HL-60/S4 treated with retinoic acid at 250 ng/mL for 4 days and 3 days (cell line): ENCODE results near the gene SGCA.

Experiments
- in situ Hi-C: fragments of 300-500 bp; cut with MboI; formaldehyde crosslinking; loops from 2 replicates; pipeline ENCODE4 v1.7.0; 2022; ENCODE audit warnings: low sequenced_read_pairs

Gene SGCA

GRCh38 chr17:50181591-50182560 lies 16.1 kb downstream of the SGCA start:
- in situ Hi-C loops = no loop called here

- in situ Hi-C loops = no loop called here
Observed at GRCh38 chr17:50182783-50183420, 17.1 kb downstream of the SGCA start.

GRCh38 chr17:50183421-50183994 lies 17.7 kb downstream of the SGCA start:
- in situ Hi-C loops = no loop called here

GRCh38 chr17:50184064-50184463 lies 18.3 kb downstream of the SGCA start:
- in situ Hi-C loops = no loop called here

- in situ Hi-C loops = no loop called here
Observed at GRCh38 chr17:50184611-50185398, 19.0 kb downstream of the SGCA start.

GRCh38 chr17:50185631-50186471 lies 20.0 kb downstream of the SGCA start:
- in situ Hi-C loops = no loop called here

- in situ Hi-C loops = no loop called here
Observed at GRCh38 chr17:50186661-50187393, 21.0 kb downstream of the SGCA start.

GRCh38 chr17:50187394-50187725 lies 21.6 kb downstream of the SGCA start:
- in situ Hi-C loops = no loop called here

DNA sequence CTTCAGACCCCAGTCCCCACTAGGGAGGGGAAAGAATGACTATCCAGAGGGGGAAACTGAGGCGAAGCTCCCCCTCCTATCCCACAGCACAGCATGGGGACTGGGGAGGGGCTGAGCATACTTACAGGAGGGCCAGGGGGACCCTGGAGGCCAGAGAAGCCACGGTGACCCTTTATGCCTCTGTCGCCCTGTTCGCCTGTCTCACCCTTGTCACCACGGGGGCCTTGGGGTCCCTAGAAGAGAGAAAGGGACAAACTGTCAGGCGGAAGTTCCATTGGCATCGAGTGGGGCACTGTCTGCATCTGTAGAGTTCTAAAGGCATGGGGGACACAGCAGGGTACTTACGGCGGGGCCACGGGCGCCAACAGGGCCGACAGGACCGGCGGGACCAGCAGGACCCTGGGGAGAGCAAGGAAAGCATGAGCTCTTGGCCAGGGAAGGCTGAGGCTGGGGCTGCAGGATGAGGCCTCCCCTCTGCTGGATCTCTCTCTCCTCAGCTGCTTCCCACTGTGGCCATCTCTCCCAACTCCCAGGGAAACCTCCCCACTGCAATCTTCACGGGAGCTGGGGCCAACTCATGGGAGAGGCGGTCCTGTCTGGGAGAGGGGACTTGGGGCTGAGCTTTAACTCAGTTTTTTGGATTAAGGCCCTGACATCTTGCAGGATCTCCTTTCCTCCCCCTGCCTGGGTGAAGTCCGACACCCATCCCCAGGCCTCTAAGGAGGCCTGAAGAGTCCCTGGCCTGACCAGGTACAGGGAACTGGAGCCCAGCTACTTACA lies 22.1 kb downstream of the SGCA start:
- in situ Hi-C loops = no loop called here

GRCh38 chr17:50188531-50188920 lies 22.7 kb downstream of the SGCA start:
- in situ Hi-C loops = no loop called here

GRCh38 chr17:50188921-50189549 lies 23.2 kb downstream of the SGCA start:
- in situ Hi-C loops = no loop called here

DNA sequence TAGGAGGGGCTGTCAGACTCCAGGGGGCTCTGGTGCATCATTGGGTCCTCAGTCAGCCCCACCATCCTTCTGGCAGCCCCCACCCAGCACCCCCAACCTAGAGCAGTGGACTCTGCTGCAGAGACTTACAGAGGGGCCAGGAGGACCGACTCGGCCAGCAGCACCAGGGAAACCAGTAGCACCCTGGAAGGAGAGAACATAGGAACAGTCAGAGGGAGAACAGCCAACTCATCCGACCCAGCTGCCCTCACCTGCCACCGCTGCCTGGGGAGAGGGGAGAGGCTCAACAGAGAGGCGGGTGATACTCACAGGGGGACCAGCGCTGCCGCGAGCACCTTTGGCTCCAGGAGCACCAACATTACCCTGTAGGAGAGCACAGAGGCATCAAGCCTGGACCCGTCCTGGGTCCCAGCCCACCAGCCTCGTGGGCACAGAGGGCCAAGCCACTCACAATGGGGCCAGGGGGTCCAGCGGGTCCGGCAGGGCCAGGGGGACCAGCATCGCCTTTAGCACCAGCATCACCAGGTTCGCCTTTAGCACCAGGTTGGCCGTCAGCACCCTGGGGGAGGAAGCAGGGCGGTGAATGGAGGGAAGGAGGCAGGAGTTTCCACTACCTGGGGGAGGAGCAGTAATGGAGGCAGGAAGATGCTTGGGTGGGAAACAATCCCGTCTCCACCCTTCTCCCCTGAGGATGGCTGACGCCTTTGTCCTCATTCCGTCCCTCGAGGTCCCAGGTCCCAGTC lies 23.9 kb downstream of the SGCA start:
- in situ Hi-C loops = no loop called here

DNA sequence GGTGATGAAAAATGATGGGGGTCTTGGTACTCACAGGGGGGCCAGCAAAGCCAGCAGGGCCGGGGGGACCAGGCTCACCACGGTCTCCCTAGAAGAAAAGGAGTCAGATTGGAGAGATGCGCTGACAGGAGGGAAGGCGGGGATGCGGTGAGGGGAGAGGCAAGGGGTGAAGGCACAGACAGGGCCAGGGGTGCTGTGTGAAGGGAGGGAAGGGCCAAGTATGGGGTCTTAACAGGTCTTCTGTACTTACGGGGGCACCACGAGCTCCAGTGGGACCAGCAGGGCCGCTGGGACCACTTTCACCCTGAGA lies 24.4 kb downstream of the SGCA start:
- in situ Hi-C loops = no loop called here

DNA sequence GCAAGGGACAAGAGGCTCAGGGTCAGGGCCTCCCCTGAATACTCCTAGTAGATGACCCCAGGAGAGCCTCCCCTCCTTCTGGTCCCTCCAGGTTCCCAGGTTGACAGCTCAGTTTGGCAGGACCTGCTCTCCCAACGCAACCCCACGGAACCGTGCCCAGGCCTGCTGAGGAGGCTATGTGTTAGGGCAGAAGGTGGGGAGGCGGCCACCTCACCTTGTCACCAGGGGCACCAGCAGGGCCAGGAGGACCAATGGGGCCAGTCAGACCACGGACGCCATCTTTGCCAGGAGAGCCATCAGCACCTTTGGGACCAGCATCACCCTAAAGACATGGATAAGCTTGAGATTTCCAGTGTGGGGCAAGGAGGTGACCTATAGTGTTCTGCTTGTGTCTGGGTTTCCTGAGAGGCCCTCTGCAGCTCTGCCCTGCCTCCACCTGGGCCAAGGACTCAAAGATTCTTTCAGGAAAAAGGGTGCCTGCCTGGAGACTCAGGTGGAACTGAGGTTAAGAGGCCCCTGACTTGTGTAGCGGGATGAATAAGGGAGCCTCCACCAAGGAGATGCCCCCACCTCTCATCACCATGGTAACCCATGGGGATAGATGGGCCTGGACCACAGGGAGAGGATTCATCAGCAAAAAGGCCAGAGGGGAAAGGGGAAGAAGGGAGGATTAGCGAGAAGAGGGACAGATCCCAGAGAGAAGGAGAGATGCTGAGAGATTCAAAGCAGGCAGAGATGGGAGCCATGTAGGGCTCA lies 25.0 kb downstream of the SGCA start:
- in situ Hi-C loops = no loop called here

DNA sequence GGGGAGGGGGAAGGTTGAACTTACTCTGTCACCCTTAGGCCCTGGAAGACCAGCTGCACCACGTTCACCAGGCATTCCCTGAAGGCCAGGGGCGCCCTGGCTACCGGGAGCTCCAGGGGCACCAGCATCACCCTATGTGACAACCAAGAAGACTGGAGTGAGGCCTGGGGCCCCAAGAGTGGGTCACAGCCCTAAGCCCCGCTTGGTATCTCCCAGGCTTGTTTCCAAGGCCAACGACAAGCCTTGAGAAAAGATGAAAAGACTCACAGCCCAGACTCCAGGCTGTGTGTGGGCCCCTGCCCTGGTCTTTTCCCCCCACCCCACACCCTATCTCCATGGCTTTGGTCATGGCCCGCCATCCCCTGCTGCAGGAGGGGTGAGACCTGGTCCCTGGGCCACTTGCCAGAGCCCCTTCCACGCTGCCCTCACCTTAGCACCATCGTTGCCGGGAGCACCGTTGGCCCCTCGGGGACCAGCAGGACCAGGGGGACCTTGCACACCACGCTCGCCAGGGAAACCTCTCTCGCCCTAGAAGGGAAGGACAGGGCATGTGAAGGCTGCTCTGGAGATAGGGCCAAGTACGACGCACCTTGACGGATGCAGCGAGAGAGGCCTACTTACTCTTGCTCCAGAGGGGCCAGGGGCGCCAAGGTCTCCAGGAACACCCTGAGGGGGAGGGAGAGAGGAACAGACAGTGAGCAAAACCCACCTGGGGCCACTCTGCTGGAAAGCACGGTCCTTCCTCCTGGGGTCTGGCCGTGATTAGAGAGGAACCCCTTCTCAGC lies 25.7 kb downstream of the SGCA start:
- in situ Hi-C loops = no loop called here

DNA sequence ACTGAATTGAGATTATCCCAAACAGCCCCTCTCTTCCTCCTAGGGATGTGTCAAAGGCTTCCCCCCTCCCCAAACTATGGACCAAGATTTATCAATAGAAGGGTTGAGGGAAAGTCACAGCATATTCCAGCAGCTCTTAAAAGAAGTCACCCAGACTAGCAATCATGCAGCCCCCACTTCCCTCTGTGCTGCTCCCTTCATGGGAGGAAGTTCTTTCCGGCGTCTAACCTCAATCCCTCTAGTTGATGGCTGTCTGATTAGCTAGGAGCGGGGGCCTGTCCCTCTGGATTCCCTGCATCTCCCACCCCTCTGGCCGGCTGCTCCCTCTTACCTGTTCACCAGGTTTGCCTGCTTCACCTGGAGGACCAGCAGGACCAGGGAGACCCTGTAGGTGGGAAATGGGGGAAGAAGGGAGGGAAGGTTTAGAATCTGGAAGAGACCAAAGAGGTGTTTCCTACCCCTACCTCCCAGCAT lies 26.4 kb downstream of the SGCA start:
- in situ Hi-C loops = no loop called here
